Adipose tissue (tissue), 3 donors: Measurements from ENCODE around the gene CDK5RAP1. TPM values are rescaled to one million over a fixed set of nuclear protein-coding genes. Genes with fewer than 3 reads are reported as not detected.

Experiments used
- H3K27ac ChIP-seq: one replicate; pipeline ENCODE4 v1.5.1; 2013; ENCODE audit warnings: low read depth, low read length
- WGBS, 3 donors: extraction: QIAGEN DNeasy Blood & Tissue Kit; methylation state at CpG; one replicate each; pipeline ENCODE4 v1.1.7; 2013; 5-methylcytosine and 5-hydroxymethylcytosine counted together
- polyA plus RNA-seq, 3 donors: library from polyadenylated mRNA; stranded (reverse); fragments of 200-250 nt; gene quantifications; one replicate each; pipeline ENCODE4 v1.2.3, GENCODE V29; 2013
- donor health status: healthy with polysubstance abuse.
- donor health status: Bipolar disorder and iron deficiency.
- donor health status: healthy.

CDK5RAP1 gene
- polyA plus RNA-seq, 3 donors: 10.9 to 21.3 (median 20.7) TPM

- 74 to 75% (median 75%) methylated on average over 9 of the region's 9 CpGs for WGBS, 3 donors
Measured at GRCh38 chr20:33345342-33345741, 56.0 kb downstream of the CDK5RAP1 start.

GRCh38 chr20:33343521-33343920 lies 57.8 kb downstream of the CDK5RAP1 start:
- no peak overlapping the region for H3K27ac ChIP-seq
- 90 to 95% (median 92%) methylated on average over 4 of the region's 4 CpGs for WGBS, 3 donors

More at GRCh38 chr20:33345342-33345741, 56.0 kb downstream of the CDK5RAP1 start:
- no peak overlapping the region for H3K27ac ChIP-seq

- no peak overlapping the region for H3K27ac ChIP-seq
- WGBS, 3 donors: 59 to 71% (median 67%) methylated on average over 8 of the region's 8 CpGs
Measured at GRCh38 chr20:33339515-33340058, 61.7 kb downstream of the CDK5RAP1 start.

- no peak overlapping the region for H3K27ac ChIP-seq
- WGBS, 3 donors: 73 to 86% (median 81%) methylated on average over 5 of the region's 5 CpGs
Measured at GRCh38 chr20:33338467-33339258, 62.7 kb downstream of the CDK5RAP1 start.

- no peak overlapping the region for H3K27ac ChIP-seq
- WGBS, 3 donors: 69 to 79% (median 73%) methylated on average over 6 of the region's 6 CpGs
Measured at GRCh38 chr20:33337531-33338165, 63.7 kb downstream of the CDK5RAP1 start.

GRCh38 chr20:33337119-33337518 lies 64.2 kb downstream of the CDK5RAP1 start:
- no peak overlapping the region for H3K27ac ChIP-seq
- 77 to 79% (median 78%) methylated on average over 8 of the region's 8 CpGs for WGBS, 3 donors

- H3K27ac ChIP-seq: no peak overlapping the region
- 83 to 93% (median 90%) methylated on average over 3 of the region's 3 CpGs for WGBS, 3 donors
Measured at GRCh38 chr20:33336375-33336774, 64.9 kb downstream of the CDK5RAP1 start.

GRCh38 chr20:33334111-33334510 lies 67.2 kb downstream of the CDK5RAP1 start:
- 67 to 78% (median 75%) methylated on average over 3 of the region's 3 CpGs for WGBS, 3 donors
- no peak overlapping the region for H3K27ac ChIP-seq

GRCh38 chr20:33333616-33334015 lies 67.7 kb downstream of the CDK5RAP1 start:
- 78 to 89% (median 84%) methylated on average over 7 of the region's 7 CpGs for WGBS, 3 donors
- H3K27ac ChIP-seq: no peak overlapping the region

- 63 to 76% (median 73%) methylated on average over 18 to 20 of the region's 20 CpGs for WGBS, 3 donors
- no peak overlapping the region for H3K27ac ChIP-seq
Measured at GRCh38 chr20:33332905-33333456, 68.3 kb downstream of the CDK5RAP1 start.

GRCh38 chr20:33328157-33329137 lies 72.9 kb downstream of the CDK5RAP1 start:
- no peak overlapping the region for H3K27ac ChIP-seq
- 66 to 78% (median 76%) methylated on average over 23 of the region's 23 CpGs for WGBS, 3 donors

GRCh38 chr20:33325350-33325749 lies 76.0 kb downstream of the CDK5RAP1 start:
- H3K27ac ChIP-seq: no peak overlapping the region
- 56 to 98% (median 84%) methylated on average over 2 of the region's 2 CpGs for WGBS, 3 donors

GRCh38 chr20:33323236-33323635 lies 78.1 kb downstream of the CDK5RAP1 start:
- no peak overlapping the region for H3K27ac ChIP-seq
- 40 to 54% (median 49%) methylated on average over 8 of the region's 8 CpGs for WGBS, 3 donors

- H3K27ac ChIP-seq: no peak overlapping the region
- 68 to 90% (median 78%) methylated on average over 2 to 3 of the region's 3 CpGs for whole genome bisulfite sequencing, 3 donors
Measured at GRCh38 chr20:33322456-33322855, 78.9 kb downstream of the CDK5RAP1 start.

- no peak overlapping the region for H3K27ac ChIP-seq
- 70 to 86% (median 76%) methylated on average over 10 of the region's 10 CpGs for WGBS, 3 donors
Measured at GRCh38 chr20:33320006-33320405, 81.3 kb downstream of the CDK5RAP1 start.

GRCh38 chr20:33318096-33318429 lies 83.3 kb downstream of the CDK5RAP1 start:
- 26 to 42% (median 29%) methylated on average over 5 of the region's 5 CpGs for WGBS, 3 donors
- H3K27ac ChIP-seq: no peak overlapping the region

GRCh38 chr20:33317424-33318095 lies 83.8 kb downstream of the CDK5RAP1 start:
- 85 to 90% (median 90%) methylated on average over 14 of the region's 14 CpGs for WGBS, 3 donors
- H3K27ac ChIP-seq: no peak overlapping the region

- no peak overlapping the region for H3K27ac ChIP-seq
- 80 to 98% (median 90%) methylated on average over 3 of the region's 3 CpGs for WGBS, 3 donors
Measured at GRCh38 chr20:33316958-33317357, 84.4 kb downstream of the CDK5RAP1 start.
